WTC11 (cell line): Measurements from ENCODE around the gene TACSTD2. TPM values are rescaled to one million over a fixed set of nuclear protein-coding genes. Genes with fewer than 3 reads are reported as not detected.

Source experiments
- ATAC-seq: fragments of 200-7000 bp; cut with Tn5 transposase; 2 replicates; pipeline ENCODE4 v1.10.0; 2021; ENCODE audit warnings: mild to moderate bottlenecking, moderate library complexity
- CTCF ChIA-PET: fragments of 300-600 bp; sonication (Branson Sonifier 250); formaldehyde crosslinking; loops from one replicate; lab custom pipeline; 2021; ENCODE audit warnings: antibody characterized with exemption; lab: Charles Lee
- POLR2A ChIA-PET: fragments of 350-600 bp; sonication (Branson Sonifier 250); formaldehyde crosslinking; loops from one replicate; lab custom pipeline; 2021; ENCODE audit warnings: antibody characterized with exemption; lab: Charles Lee
- DNase-seq: peaks from one replicate; pipeline ENCODE4 v3.0.0; 2021; ENCODE audit warnings: low spot score
- H3K27ac Mint-ChIP-seq: 2 replicates; pipeline ENCODE4 v1.8.0; 2021; ENCODE audit warnings: mixed read lengths
- H3K27me3 Mint-ChIP-seq: 2 replicates; pipeline ENCODE4 v1.8.0; 2021; ENCODE audit warnings: low read depth, mild to moderate bottlenecking, moderate library complexity, mixed read lengths
- H3K36me3 Mint-ChIP-seq: 2 replicates; pipeline ENCODE4 v1.8.0; 2021; ENCODE audit warnings: mixed read lengths
- H3K4me1 Mint-ChIP-seq: 2 replicates; pipeline ENCODE4 v1.8.0; 2022; ENCODE audit warnings: mixed read lengths
- H3K4me3 Mint-ChIP-seq: 2 replicates; pipeline ENCODE4 v1.8.0; 2021; ENCODE audit warnings: mild to moderate bottlenecking, moderate library complexity, mixed read lengths
- H3K9me3 Mint-ChIP-seq: 2 replicates; pipeline ENCODE4 v1.8.0; 2021; ENCODE audit warnings: mixed read lengths
- EMX1 ChIP-seq: fragments of 250-450 bp; sonication (Bioruptor Pico); IDR thresholded peaks from 2 replicates; pipeline ENCODE4 v1.8.0; 2021; ENCODE audit warnings: mild to moderate bottlenecking
- ETV6 ChIP-seq: sonication (generic); formaldehyde crosslinking; IDR thresholded peaks from 2 replicates; pipeline ENCODE4 v1.8.1; 2022; ENCODE audit warnings: mild to moderate bottlenecking, missing genetic modification reagents
- FOXJ3 ChIP-seq: sonication (generic); formaldehyde crosslinking; IDR thresholded peaks from 2 replicates; pipeline ENCODE4 v1.9.0; 2021; ENCODE audit warnings: missing genetic modification reagents, mild to moderate bottlenecking, borderline replicate concordance
- HMGA2 ChIP-seq: fragments of 250-450 bp; sonication (Bioruptor Pico); IDR thresholded peaks from 2 replicates; pipeline ENCODE4 v1.4.0; 2021; ENCODE audit warnings: mild to moderate bottlenecking, moderate library complexity
- HMGXB4 ChIP-seq: sonication (generic); formaldehyde crosslinking; IDR thresholded peaks from 2 replicates; pipeline ENCODE4 v1.8.1; 2023; ENCODE audit warnings: mild to moderate bottlenecking, moderate library complexity, missing genetic modification reagents
- NFYB ChIP-seq: sonication (generic); formaldehyde crosslinking; conservative IDR thresholded peaks from 2 replicates; pipeline ENCODE4 v1.8.0; 2022; ENCODE audit warnings: low read depth, missing genetic modification reagents
- SMAD3 ChIP-seq: sonication (generic); formaldehyde crosslinking; IDR thresholded peaks from 2 replicates; pipeline ENCODE4 v1.8.0; 2022; ENCODE audit warnings: missing genetic modification reagents, mild to moderate bottlenecking, borderline replicate concordance
- SMAD4 ChIP-seq: sonication (generic); formaldehyde crosslinking; IDR thresholded peaks from 2 replicates; pipeline ENCODE4 v1.8.0; 2022; ENCODE audit warnings: mild to moderate bottlenecking, missing genetic modification reagents
- SP1 ChIP-seq: sonication (generic); formaldehyde crosslinking; conservative IDR thresholded peaks from 2 replicates; pipeline ENCODE4 v1.8.1; 2022; ENCODE audit warnings: missing genetic modification reagents
- TEAD4 ChIP-seq: sonication (generic); formaldehyde crosslinking; IDR thresholded peaks from 2 replicates; pipeline ENCODE4 v1.8.0; 2022; ENCODE audit warnings: mild to moderate bottlenecking, missing genetic modification reagents
- ZMAT4 ChIP-seq: fragments of 250-450 bp; sonication (Bioruptor Pico); IDR thresholded peaks from 2 replicates; pipeline ENCODE4 v1.9.0; 2021; ENCODE audit warnings: mild to moderate bottlenecking
- ZNF138 ChIP-seq: sonication (generic); formaldehyde crosslinking; conservative IDR thresholded peaks from 2 replicates; pipeline ENCODE4 v1.8.1; 2022; ENCODE audit warnings: mild to moderate bottlenecking, moderate library complexity, missing genetic modification reagents
- ZNF219 ChIP-seq: sonication (generic); formaldehyde crosslinking; IDR thresholded peaks from 2 replicates; pipeline ENCODE4 v1.8.0; 2023; ENCODE audit warnings: missing genetic modification reagents, mild to moderate bottlenecking, borderline replicate concordance
- ZNF317 ChIP-seq: sonication (generic); formaldehyde crosslinking; IDR thresholded peaks from 2 replicates; pipeline ENCODE4 v1.8.1; 2023; ENCODE audit warnings: low read depth, mild to moderate bottlenecking, moderate library complexity, missing genetic modification reagents, borderline replicate concordance
- total RNA-seq: library from RNA; stranded (reverse); gene quantifications from 3 replicates; pipeline ENCODE4 v1.2.3, GENCODE V29; 2021
- TF ChIP-seq, protein P1 (sequence below): sonication (generic); formaldehyde crosslinking; IDR thresholded peaks from 2 replicates; pipeline ENCODE4 v1.8.1; 2022; ENCODE audit warnings: missing genetic modification reagents, borderline replicate concordance
- TF ChIP-seq, protein P2 (sequence below): sonication (generic); formaldehyde crosslinking; IDR thresholded peaks from 2 replicates; pipeline ENCODE4 v1.8.1; 2022; ENCODE audit warnings: low read depth, mild to moderate bottlenecking, moderate library complexity, missing genetic modification reagents, borderline replicate concordance
- TF ChIP-seq, protein P3 (sequence below): sonication (generic); formaldehyde crosslinking; IDR thresholded peaks from 2 replicates; pipeline ENCODE4 v1.8.0; 2023; ENCODE audit warnings: missing genetic modification reagents
- TF ChIP-seq, protein P4 (sequence below): sonication (generic); formaldehyde crosslinking; IDR thresholded peaks from 2 replicates; pipeline ENCODE4 v1.8.0; 2023; ENCODE audit warnings: mild to moderate bottlenecking, missing genetic modification reagents

The TACSTD2 gene
- total RNA-seq, 1 experiment from 2014 or later, result 0.50 TPM

GRCh38 chr1:58571616-58572015 lies 5.4 kb downstream of the TACSTD2 start:
- no peak overlapping the region for H3K27ac Mint-ChIP-seq
- peaks cover 31% of the 10 kb centered on the region for H3K27me3 Mint-ChIP-seq
- DNase-seq (no peak), ATAC-seq (no peak)
- no peak overlapping the region for H3K4me3 Mint-ChIP-seq
- H3K9me3 Mint-ChIP-seq, result no peaks in the 10 kb centered on the region
- H3K4me1 Mint-ChIP-seq, result peaks cover 49% of the 10 kb centered on the region
- CTCF ChIA-PET, result no interaction called here
- TF ChIP-seq FOXJ3 (no peak), SMAD3 (CRISPR knock-in tag) (no peak), ZNF219 (CRISPR knock-in tag) (no peak), SMAD4 (CRISPR knock-in tag) (no peak), ZNF317 (CRISPR knock-in tag) (no peak), ZNF138 (no peak), EMX1 (CRISPR knock-in tag) (no peak), ZMAT4 (no peak)
- TF ChIP-seq, protein P1, sequence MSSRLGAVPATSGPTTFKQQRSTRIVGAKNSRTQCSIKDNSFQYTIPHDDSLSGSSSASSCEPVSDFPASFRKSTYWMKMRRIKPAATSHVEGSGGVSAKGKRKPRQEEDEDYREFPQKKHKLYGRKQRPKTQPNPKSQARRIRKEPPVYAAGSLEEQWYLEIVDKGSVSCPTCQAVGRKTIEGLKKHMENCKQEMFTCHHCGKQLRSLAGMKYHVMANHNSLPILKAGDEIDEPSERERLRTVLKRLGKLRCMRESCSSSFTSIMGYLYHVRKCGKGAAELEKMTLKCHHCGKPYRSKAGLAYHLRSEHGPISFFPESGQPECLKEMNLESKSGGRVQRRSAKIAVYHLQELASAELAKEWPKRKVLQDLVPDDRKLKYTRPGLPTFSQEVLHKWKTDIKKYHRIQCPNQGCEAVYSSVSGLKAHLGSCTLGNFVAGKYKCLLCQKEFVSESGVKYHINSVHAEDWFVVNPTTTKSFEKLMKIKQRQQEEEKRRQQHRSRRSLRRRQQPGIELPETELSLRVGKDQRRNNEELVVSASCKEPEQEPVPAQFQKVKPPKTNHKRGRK (CRISPR knock-in tag), result no peak
- TF ChIP-seq, protein P2, sequence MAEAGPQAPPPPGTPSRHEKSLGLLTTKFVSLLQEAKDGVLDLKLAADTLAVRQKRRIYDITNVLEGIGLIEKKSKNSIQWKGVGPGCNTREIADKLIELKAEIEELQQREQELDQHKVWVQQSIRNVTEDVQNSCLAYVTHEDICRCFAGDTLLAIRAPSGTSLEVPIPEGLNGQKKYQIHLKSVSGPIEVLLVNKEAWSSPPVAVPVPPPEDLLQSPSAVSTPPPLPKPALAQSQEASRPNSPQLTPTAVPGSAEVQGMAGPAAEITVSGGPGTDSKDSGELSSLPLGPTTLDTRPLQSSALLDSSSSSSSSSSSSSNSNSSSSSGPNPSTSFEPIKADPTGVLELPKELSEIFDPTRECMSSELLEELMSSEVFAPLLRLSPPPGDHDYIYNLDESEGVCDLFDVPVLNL, result no peak
- TF ChIP-seq, protein P3, sequence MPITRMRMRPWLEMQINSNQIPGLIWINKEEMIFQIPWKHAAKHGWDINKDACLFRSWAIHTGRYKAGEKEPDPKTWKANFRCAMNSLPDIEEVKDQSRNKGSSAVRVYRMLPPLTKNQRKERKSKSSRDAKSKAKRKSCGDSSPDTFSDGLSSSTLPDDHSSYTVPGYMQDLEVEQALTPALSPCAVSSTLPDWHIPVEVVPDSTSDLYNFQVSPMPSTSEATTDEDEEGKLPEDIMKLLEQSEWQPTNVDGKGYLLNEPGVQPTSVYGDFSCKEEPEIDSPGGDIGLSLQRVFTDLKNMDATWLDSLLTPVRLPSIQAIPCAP, result no peak
- TF ChIP-seq, protein P4, sequence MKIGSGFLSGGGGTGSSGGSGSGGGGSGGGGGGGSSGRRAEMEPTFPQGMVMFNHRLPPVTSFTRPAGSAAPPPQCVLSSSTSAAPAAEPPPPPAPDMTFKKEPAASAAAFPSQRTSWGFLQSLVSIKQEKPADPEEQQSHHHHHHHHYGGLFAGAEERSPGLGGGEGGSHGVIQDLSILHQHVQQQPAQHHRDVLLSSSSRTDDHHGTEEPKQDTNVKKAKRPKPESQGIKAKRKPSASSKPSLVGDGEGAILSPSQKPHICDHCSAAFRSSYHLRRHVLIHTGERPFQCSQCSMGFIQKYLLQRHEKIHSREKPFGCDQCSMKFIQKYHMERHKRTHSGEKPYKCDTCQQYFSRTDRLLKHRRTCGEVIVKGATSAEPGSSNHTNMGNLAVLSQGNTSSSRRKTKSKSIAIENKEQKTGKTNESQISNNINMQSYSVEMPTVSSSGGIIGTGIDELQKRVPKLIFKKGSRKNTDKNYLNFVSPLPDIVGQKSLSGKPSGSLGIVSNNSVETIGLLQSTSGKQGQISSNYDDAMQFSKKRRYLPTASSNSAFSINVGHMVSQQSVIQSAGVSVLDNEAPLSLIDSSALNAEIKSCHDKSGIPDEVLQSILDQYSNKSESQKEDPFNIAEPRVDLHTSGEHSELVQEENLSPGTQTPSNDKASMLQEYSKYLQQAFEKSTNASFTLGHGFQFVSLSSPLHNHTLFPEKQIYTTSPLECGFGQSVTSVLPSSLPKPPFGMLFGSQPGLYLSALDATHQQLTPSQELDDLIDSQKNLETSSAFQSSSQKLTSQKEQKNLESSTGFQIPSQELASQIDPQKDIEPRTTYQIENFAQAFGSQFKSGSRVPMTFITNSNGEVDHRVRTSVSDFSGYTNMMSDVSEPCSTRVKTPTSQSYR, result no peak
- POLR2A ChIA-PET, result no interaction called here
- H3K36me3 Mint-ChIP-seq, result peaks cover 5% of the 10 kb centered on the region

DNA sequence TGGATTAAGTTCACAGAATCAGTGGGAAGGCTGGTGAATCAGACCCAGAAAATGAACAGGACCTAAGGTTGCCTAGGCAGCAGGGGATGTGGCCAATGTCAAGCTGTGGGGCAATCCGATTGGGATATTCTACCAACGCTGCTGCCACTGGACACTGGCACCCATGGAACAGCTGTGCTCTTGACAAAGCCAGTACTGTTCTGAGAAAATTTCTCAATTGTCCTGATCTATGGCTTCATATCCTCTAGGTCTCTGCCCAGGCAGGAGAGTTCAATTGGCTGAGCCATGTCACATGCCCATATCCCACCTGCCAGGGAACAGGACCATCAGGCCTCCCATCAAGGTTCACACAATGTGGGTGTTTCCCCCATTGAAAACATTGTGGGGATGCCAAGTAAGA lies 6.2 kb downstream of the TACSTD2 start:
- peaks cover 54% of the 10 kb centered on the region for H3K4me1 Mint-ChIP-seq
- ChIA-PET CTCF (no interaction called here), POLR2A (no interaction called here)
- no peaks in the 10 kb centered on the region for H3K36me3 Mint-ChIP-seq
- peaks cover 23% of the 10 kb centered on the region for H3K27me3 Mint-ChIP-seq
- DNase-seq, result no peak
- H3K27ac Mint-ChIP-seq, result no peak overlapping the region
- 0 out of 2 replicates have a peak, but pooled peaks have one; percentile 11 for TF ChIP-seq NFYB (CRISPR knock-in tag)
- TF ChIP-seq TEAD4 (CRISPR knock-in tag), result no peak
- no peak for TF ChIP-seq HMGA2 (CRISPR knock-in tag)
- TF ChIP-seq SP1 (CRISPR knock-in tag), result no peak
- TF ChIP-seq ETV6, result no peak
- no peak for TF ChIP-seq HMGXB4 (CRISPR knock-in tag)
- TF ChIP-seq, all 79 proteins: peak for 1
- ATAC-seq, result no peak
- H3K4me3 Mint-ChIP-seq, result no peak overlapping the region
- no peaks in the 10 kb centered on the region for H3K9me3 Mint-ChIP-seq
